Peyer's patch (tissue), 4 donors: Measurements from ENCODE around the gene TXNDC12. TPM values are rescaled to one million over a fixed set of nuclear protein-coding genes. Genes with fewer than 3 reads are reported as not detected.

Experiments
- DNase-seq, 3 donors: peaks; one replicate each; pipeline ENCODE4 v3.0.0-alpha.2; 2017 to 2019
- H3K27ac ChIP-seq, 4 donors: fragments of 200-600 bp; sonication (generic); one replicate each; pipeline ENCODE4 v1.5.1; 2016 to 2019
- H3K27me3 ChIP-seq, 2 donors: fragments of 200-600 bp; sonication (generic); one replicate each; pipeline ENCODE4 v1.5.1; 2019
- H3K36me3 ChIP-seq, 3 donors: fragments of 200-600 bp; sonication (generic); one replicate each; pipeline ENCODE4 v1.5.1; 2016 to 2019
- H3K4me1 ChIP-seq, 4 donors: fragments of 200-600 bp; sonication (generic); one replicate each; pipeline ENCODE4 v1.5.1; 2016 to 2019
- H3K4me3 ChIP-seq, 4 donors: fragments of 200-600 bp; sonication (generic); 1 replicate in 3 of 4; 2 replicates in 1 of 4; pipeline ENCODE4 v1.5.1; 2016 to 2019; ENCODE audit warnings: mild to moderate bottlenecking in 1 of 4
- H3K9me3 ChIP-seq, 4 donors: fragments of 200-600 bp; sonication (generic); one replicate each; pipeline ENCODE4 v1.5.1; 2016 to 2019; ENCODE audit warnings: mild to moderate bottlenecking in 1 of 4
- POLR2A ChIP-seq, 2 donors: fragments of 450-650 bp; IDR thresholded peaks; one replicate each; pipeline ENCODE4 v1.5.1; 2017; ENCODE audit warnings: antibody characterized with exemption in 2 of 2, mild to moderate bottlenecking in 2 of 2, moderate library complexity in 2 of 2
- total RNA-seq, 4 donors: library from RNA; depleted of rRNA; stranded (reverse); fragments of >200 nt; gene quantifications; one replicate each; pipeline ENCODE4 v1.1.0, GENCODE V29; 2016
- TF ChIP-seq, protein P1 (sequence below), 6 experiments: fragments of 450-650 bp in 4 of 6; fragments of 200-600 bp in 2 of 6; sonication (generic) in 1 of 6; IDR thresholded peaks; one replicate each; pipeline ENCODE4 v1.5.1; 2017 to 2019; ENCODE audit warnings: antibody characterized with exemption in 6 of 6, mild to moderate bottlenecking in 3 of 6, moderate library complexity in 1 of 6

TXNDC12 gene
- total RNA-seq, 4 donors from 2014 or later, result 14.9 to 25.0 (median 23.9) TPM

DNA sequence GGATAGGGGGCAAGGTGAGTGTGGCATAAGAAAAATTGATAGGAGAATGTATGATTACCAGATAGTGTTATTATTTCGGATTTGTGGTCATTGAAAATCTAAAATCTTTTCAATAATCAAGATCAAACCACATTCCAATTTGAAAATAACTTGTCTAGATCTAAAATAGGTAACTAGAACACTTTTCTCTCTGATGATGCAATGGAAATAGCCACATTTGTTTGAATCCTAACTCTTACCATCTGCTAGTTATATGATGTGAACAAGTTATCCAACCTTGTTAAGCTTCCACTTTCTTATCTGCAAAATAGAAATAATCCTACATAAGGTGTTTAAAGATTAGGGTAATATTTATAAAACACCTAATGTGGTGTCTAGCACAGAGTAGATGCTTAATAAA lies 4.9 kb upstream of the TXNDC12 start:
- Histone ChIP-seq H3K27me3 (no peaks in the 10 kb centered on the region), H3K9me3 (no peaks in the 10 kb centered on the region), H3K4me1 (peaks cover 0 to 19% (median 5%) of the 10 kb centered on the region in 4 donors), H3K27ac (no peak overlapping the region), H3K4me3 (no peak overlapping the region), H3K36me3 (peaks cover 0 to 37% (median 0%) of the 10 kb centered on the region in 3 donors)
- TF ChIP-seq, protein P1, sequence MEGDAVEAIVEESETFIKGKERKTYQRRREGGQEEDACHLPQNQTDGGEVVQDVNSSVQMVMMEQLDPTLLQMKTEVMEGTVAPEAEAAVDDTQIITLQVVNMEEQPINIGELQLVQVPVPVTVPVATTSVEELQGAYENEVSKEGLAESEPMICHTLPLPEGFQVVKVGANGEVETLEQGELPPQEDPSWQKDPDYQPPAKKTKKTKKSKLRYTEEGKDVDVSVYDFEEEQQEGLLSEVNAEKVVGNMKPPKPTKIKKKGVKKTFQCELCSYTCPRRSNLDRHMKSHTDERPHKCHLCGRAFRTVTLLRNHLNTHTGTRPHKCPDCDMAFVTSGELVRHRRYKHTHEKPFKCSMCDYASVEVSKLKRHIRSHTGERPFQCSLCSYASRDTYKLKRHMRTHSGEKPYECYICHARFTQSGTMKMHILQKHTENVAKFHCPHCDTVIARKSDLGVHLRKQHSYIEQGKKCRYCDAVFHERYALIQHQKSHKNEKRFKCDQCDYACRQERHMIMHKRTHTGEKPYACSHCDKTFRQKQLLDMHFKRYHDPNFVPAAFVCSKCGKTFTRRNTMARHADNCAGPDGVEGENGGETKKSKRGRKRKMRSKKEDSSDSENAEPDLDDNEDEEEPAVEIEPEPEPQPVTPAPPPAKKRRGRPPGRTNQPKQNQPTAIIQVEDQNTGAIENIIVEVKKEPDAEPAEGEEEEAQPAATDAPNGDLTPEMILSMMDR (IDR thresholded peaks at IDR 0.05), result no peak
- TF ChIP-seq POLR2A (IDR thresholded peaks at IDR 0.05), result no peak
- DNase-seq, result no peak

DNA sequence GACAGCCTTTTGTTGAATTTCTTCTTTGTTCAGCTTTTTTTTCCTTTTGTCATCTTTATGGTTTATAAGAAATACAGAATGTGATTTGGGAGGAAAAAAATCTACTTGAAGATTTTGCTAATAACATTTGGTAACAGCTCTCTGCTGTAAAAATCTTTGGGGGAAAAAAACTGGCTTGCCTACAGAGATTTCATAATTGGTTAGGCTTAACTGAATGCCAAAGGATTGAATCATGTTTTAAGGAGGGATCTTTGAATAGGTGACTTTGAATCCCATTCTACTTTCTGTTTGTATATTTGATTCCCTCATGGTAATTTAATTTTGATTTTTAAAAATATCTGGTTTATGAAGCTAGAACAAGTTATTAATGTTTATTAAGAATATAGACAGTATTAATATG lies 4.3 kb upstream of the TXNDC12 start:
- Histone ChIP-seq H3K4me1 (peaks cover 0 to 22% (median 7%) of the 10 kb centered on the region in 4 donors), H3K36me3 (peaks cover 0 to 31% (median 0%) of the 10 kb centered on the region in 3 donors), H3K27me3 (no peaks in the 10 kb centered on the region), H3K4me3 (no peak overlapping the region), H3K27ac (no peak overlapping the region), H3K9me3 (no peaks in the 10 kb centered on the region)
- TF ChIP-seq, protein P1 (IDR thresholded peaks at IDR 0.05), result no peak
- no peak for TF ChIP-seq POLR2A (IDR thresholded peaks at IDR 0.05)
- DNase-seq, result no peak

GRCh38 chr1:52057876-52058415 lies 3.0 kb upstream of the TXNDC12 start:
- DNase-seq, result no peak
- no peak for TF ChIP-seq POLR2A (IDR thresholded peaks at IDR 0.05)
- TF ChIP-seq, protein P1 (IDR thresholded peaks at IDR 0.05), result no peak
- Histone ChIP-seq H3K9me3 (no peaks in the 10 kb centered on the region), H3K36me3 (peaks cover 0 to 19% (median 0%) of the 10 kb centered on the region in 3 donors), H3K27me3 (no peaks in the 10 kb centered on the region), H3K4me3 (peak overlapping the region in 2 of 4 donors; percentile 92 to 94), H3K4me1 (peaks cover 0 to 33% (median 12%) of the 10 kb centered on the region in 4 donors), H3K27ac (no peak overlapping the region)

DNA sequence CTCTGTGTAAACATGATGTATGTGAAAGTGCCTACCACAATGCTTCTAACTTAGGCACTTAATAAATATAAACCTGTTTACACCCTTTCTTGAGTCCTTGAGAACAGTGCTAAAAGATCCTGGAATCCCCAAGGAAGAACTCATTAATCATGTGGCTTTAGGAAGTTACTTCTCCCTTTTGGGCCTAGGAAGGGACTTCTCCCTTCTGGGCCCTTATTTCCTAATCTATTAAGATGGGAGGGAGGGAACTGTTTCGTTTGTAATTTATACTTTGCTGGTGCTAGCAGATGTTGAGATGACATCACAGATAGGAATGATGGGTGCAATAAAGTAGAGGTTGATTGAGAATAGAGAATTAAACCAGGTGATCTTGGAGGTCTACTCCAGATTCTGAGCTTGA lies 2.3 kb upstream of the TXNDC12 start:
- H3K4me1 ChIP-seq, result peaks cover 0 to 33% (median 12%) of the 10 kb centered on the region in 4 donors
- no peak for DNase-seq
- H3K36me3 ChIP-seq, result peaks cover 0 to 14% (median 0%) of the 10 kb centered on the region in 3 donors
- no peak for TF ChIP-seq POLR2A (IDR thresholded peaks at IDR 0.05)
- TF ChIP-seq, protein P1 (IDR thresholded peaks at IDR 0.05), result no peak
- H3K4me3 ChIP-seq, result peak overlapping the region; percentile 71 to 94 (median 90)
- H3K27me3 ChIP-seq, result no peaks in the 10 kb centered on the region
- no peaks in the 10 kb centered on the region for H3K9me3 ChIP-seq
- H3K27ac ChIP-seq, result peak overlapping the region in 3 of 4 donors; percentile 86 to 94 (median 89)

- TF ChIP-seq POLR2A (IDR thresholded peaks at IDR 0.05), result no peak
- TF ChIP-seq, protein P1 (IDR thresholded peaks at IDR 0.05), result no peak
- peak overlapping the region; percentile 71 to 94 (median 90) for H3K4me3 ChIP-seq
- H3K27ac ChIP-seq, result peak overlapping the region; percentile 86 to 94 (median 88)
- no peak for DNase-seq
- peaks cover 0 to 33% (median 12%) of the 10 kb centered on the region in 4 donors for H3K4me1 ChIP-seq
- peaks cover 0 to 18% (median 0%) of the 10 kb centered on the region in 3 donors for H3K36me3 ChIP-seq
- H3K27me3 ChIP-seq, result no peaks in the 10 kb centered on the region
- no peaks in the 10 kb centered on the region for H3K9me3 ChIP-seq
Observed at GRCh38 chr1:52056937-52057231, 1.9 kb upstream of the TXNDC12 start.
